Adrenal gland (tissue), 5 donors: ENCODE results near the gene THRAP3.

ENCODE experiments used
- CTCF ChIP-seq, 6 experiments: fragments of 450-650 bp in 4 of 6; fragments of 200-600 bp in 2 of 6; sonication (generic) in 1 of 6; IDR thresholded peaks; 1 replicate in 5 of 6; 2 replicates in 1 of 6; pipeline versions ENCODE4 v1.5.1 to v1.8.0; 2016 to 2021; ENCODE audit warnings: antibody characterized with exemption in 6 of 6, mild to moderate bottlenecking in 2 of 6, moderate library complexity in 1 of 6
- POLR2A ChIP-seq, 2 donors: fragments of 450-650 bp; IDR thresholded peaks; one replicate each; pipeline ENCODE4 v1.6.1; 2017; ENCODE audit warnings: antibody characterized with exemption in 2 of 2, mild to moderate bottlenecking in 2 of 2, moderate library complexity in 1 of 2
- donor health status: DM: no; HTN: no; CAD: no.

- TF ChIP-seq CTCF (IDR thresholded peaks at IDR 0.05) = no peak
- peak in 1 of 2 donors; percentile 15 for TF ChIP-seq POLR2A (IDR thresholded peaks at IDR 0.05)
Measured at GRCh38 chr1:36279110-36279788, 55.0 kb downstream of the THRAP3 start.
